HG03442 (cell line): Measurements from ENCODE around the gene FCRL1.

ENCODE experiments used
- ATAC-seq: cut with Tn5 transposase; IDR thresholded peaks from one replicate; pipeline ENCODE4 v1.9.1; 2021; ENCODE audit warnings: mild to moderate bottlenecking, moderate library complexity; ENCODE audit not compliant: unreplicated experiment

Gene FCRL1

DNA sequence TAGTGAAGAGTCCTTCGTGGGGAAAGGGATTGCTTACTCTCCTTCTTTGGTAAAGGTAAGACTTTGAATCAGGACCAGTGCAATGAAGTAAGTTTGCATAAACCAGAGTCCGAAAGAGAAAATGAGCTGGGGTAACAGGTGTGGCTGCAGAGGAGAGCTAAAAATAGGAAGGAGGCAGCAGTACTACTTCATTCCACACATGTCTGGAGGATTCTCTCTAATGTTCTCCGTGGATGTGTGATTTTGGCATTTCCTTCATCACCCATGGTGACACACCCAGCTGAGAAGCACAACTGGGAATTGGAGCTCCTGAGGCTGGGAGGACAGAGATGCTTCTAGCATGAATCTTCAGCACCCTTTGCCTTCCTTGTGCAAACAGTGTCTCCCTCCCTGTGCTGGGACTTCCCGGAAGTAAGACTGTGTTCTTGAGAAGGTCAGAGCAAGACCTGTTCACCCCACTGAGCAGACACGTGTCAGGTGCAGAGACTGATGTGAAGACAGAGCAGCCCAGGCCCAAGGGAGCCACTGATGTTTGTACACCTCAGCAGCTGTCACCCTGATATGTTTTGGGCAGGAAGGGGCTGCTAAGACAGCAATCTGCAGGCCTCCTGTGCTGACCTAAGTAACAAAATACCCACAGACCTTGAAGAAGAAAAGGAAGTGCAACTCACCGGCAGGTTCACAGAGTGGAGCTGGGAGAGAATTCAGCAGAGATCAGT is 13.3 kb downstream of the FCRL1 start:
- peak; percentile 85 for ATAC-seq

- no peak for ATAC-seq
Measured at GRCh38 chr1:157803851-157804250, 16.1 kb downstream of the FCRL1 start.

- no peak for ATAC-seq
Measured at GRCh38 chr1:157799996-157800395, 19.9 kb downstream of the FCRL1 start.

DNA sequence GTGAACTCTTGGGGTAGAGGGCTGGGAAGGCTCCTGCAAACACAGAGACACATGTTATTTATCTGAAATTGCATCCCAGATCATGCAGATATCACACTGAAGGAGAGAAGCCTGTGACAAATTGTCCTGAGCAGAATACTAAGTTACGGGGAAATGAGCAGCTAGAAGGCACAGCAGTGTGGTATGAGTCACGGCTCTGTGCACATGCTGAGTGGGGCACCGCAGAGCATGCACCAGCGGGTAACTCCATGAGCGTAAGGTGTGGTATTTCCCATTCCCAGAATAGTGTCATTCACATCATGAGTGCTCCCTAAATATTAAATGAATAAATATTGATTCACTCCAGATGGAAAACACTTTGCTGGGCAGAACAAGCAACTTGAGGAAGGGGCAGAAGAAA is 21.7 kb downstream of the FCRL1 start:
- ATAC-seq, result peak; percentile 57

GRCh38 chr1:157785248-157785647 is 34.7 kb downstream of the FCRL1 start:
- ATAC-seq, result no peak

GRCh38 chr1:157784801-157785200 is 35.1 kb downstream of the FCRL1 start:
- no peak for ATAC-seq

DNA sequence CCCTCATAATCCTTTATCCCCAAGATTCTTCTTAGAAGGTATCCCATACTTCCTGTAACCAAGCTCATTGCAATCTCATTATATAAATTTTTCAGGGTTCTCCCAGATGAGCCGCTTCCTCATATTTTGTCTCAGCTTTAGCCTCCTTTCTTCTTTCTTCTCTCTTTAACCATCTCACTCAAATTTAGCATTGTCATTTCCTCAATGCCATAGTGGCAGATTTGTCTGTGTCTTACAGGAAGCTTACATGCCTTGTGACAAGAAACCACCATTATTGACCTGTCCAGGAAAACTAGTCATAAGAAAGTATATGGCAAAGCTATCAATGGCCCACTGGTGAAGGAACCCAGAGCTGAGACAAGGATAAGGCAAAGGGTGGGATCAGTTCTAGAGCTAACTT is 37.0 kb downstream of the FCRL1 start:
- ATAC-seq, result no peak

DNA sequence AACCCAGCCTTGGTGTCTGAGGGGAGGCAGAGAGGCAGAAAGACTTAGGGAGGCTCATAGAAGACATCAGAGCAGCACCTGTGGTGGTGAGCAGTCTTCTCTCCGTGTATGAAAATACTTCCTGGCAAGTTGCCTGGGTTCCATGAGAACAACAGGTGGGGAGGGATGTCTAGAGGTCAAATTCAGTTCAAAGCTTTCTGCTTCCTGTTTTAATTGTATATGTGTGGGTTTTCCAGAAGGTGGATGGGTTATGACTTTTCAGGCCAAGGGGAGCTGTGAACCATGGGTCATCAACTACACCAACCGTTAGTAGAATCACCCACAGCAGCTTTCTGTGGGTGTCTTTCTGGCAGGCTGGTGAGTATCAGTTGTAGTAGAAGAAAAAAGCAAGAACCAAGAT is 38.9 kb downstream of the FCRL1 start:
- peak; percentile 57 for ATAC-seq

- ATAC-seq, result peak; percentile 63
Measured at GRCh38 chr1:157776971-157777391, 42.9 kb downstream of the FCRL1 start, which contains the start of gene FCRL2. TSS of gene FCRL2 (minus strand) at chr1:157777132. CDS start at chr1:157777073, 59 bp downstream.

DNA sequence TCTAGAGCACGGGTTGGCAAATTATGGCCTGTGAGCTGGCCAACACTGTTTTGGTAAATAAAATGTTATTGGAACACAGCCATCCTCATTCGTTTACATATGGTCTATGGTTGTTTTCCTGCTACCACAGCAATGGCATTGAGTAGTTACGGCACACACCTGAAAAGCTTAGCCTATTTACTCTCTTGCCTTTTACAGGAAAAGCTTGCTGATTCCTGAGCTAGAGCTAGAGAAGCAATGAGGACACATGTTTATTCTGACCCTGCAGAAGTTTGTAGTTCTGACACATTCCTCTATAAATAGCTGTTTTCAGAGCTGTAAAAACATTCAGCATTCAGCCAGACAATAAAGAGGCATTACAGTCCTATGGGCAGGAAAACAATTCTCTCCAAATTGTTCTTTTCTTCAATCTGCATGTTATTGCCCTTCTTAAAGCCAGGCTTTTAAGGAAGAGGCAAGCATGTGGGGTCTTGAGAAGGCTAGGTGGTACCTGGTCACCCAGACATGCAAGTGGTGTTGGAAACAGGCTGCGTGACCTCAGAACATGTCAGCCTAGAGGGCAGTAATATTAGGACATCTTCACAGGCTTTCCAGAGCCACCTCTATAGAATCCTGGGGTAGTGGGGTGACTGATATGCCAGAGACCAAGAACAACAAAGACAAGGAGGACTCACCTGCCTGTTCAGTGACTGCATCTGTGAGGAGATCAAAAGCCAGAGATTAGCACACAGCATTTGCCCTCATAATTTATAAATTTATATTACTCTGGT is 44.6 kb downstream of the FCRL1 start:
- no peak for ATAC-seq

- ATAC-seq, result no peak
Measured at GRCh38 chr1:157774412-157774811, 45.5 kb downstream of the FCRL1 start.

- ATAC-seq, result peak; percentile 58
Measured at GRCh38 chr1:157773493-157774350, 46.2 kb downstream of the FCRL1 start.

- ATAC-seq, result no peak
Measured at GRCh38 chr1:157771661-157772425, 48.1 kb downstream of the FCRL1 start.

DNA sequence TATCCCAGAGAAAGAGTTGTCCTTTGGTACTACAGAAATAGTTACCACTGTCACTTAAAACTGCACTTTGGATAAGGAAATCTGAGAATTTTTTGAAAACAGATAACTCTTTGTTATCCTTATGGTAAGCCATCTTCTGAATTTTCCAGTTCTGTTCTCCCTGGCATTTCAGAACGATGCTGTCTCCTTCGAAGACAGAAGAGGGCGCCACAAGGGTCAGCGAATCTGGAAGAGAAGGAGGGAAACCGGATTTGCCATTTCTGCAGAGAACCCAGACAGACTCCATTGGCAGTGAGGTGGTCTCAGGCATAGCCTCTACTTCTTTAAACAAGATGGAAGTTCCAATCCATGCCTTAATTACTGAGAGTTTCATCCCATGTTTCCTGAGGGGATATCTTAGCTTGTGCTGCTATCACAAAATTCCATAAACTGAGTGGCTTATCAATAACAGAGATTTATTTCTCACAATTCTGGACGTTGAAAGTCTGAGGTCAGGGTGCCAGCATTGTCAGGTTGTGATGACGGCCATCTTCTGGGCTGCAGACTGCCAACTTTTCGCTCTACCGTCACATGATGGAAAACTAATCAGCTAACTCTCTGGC is 49.4 kb downstream of the FCRL1 start:
- no peak for ATAC-seq

- ATAC-seq, result no peak
Measured at GRCh38 chr1:157766792-157767191, 53.1 kb downstream of the FCRL1 start.

DNA sequence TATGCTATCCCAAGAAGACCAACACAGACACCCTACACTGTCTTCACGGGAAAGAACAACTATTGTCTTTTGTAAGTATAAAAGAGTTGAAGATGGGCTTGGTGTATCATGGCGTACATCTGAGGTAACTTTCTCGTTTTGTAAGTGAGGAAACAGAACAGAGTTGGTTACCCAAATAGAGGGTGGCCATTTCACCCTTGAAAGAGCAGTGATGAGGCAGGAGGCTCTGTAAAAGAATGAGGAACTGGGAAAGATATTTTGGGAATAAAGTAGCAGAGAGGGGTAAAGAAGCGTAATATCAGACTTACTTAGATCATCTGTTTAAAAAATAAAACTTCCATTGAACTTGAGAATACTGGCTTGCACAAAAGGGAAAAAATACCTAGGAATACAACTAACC is 61.9 kb downstream of the FCRL1 start:
- ATAC-seq, result no peak

GRCh38 chr1:157753611-157754010 is 66.3 kb downstream of the FCRL1 start:
- no peak for ATAC-seq

GRCh38 chr1:157751283-157751682 is 68.6 kb downstream of the FCRL1 start:
- no peak for ATAC-seq

- no peak for ATAC-seq
Measured at GRCh38 chr1:157748262-157748817, 71.6 kb downstream of the FCRL1 start.
